H9 (cell line): ENCODE measurements around the gene GIPC3. TPM values are rescaled to one million over a fixed set of nuclear protein-coding genes. Genes with fewer than 3 reads are reported as not detected.
A peak's percentile ranks its signal among the peaks of the same experiment; 100 is the strongest.

Experiments
- DNase-seq: peaks from one replicate; pipeline ENCODE4 v3.0.0-alpha.2; 2017
- H2AFZ ChIP-seq: one replicate; pipeline ENCODE4 v1.6.1; 2013; ENCODE audit warnings: mild to moderate bottlenecking, low read length, control low read depth, moderate library complexity
- H2AK5ac ChIP-seq: 2 replicates; pipeline ENCODE4 v1.6.1; 2013; ENCODE audit warnings: low read length, control low read depth, mixed read lengths; ENCODE audit not compliant: insufficient read length
- H2BK120ac ChIP-seq: one replicate; pipeline ENCODE4 v1.6.1; 2013; ENCODE audit warnings: low read depth, mild to moderate bottlenecking, low read length, control low read depth, inconsistent platforms; ENCODE audit not compliant: poor library complexity, severe bottlenecking
- H2BK12ac ChIP-seq: 2 replicates; pipeline ENCODE4 v1.6.1; 2013; ENCODE audit warnings: low read length, control low read depth, mixed read lengths, low read depth; ENCODE audit not compliant: insufficient read length
- H2BK15ac ChIP-seq: 2 replicates; pipeline ENCODE4 v1.6.1; 2013; ENCODE audit warnings: low read depth, low read length, control low read depth
- H2BK20ac ChIP-seq: one replicate; pipeline ENCODE4 v1.6.1; 2013; ENCODE audit warnings: low read depth, mild to moderate bottlenecking, low read length, control low read depth, inconsistent platforms; ENCODE audit not compliant: poor library complexity, severe bottlenecking
- H2BK5ac ChIP-seq: 2 replicates; pipeline ENCODE4 v1.6.1; 2013; ENCODE audit warnings: low read length, control low read depth, mixed read lengths; ENCODE audit not compliant: insufficient read length
- H3K14ac ChIP-seq: 2 replicates; pipeline ENCODE4 v1.6.1; 2013; ENCODE audit warnings: low read length, control low read depth; ENCODE audit not compliant: insufficient read depth
- H3K18ac ChIP-seq: 2 replicates; pipeline ENCODE4 v1.6.1; 2013; ENCODE audit warnings: low read depth, mild to moderate bottlenecking, mixed read lengths, low read length, control low read depth; ENCODE audit not compliant: insufficient read length
- H3K23ac ChIP-seq: 2 replicates; pipeline ENCODE4 v1.6.1; 2013; ENCODE audit warnings: low read length, control low read depth, mixed read lengths, low read depth; ENCODE audit not compliant: insufficient read length
- H3K23me2 ChIP-seq: 2 replicates; pipeline ENCODE4 v1.6.1; 2013; ENCODE audit warnings: low read depth, mild to moderate bottlenecking, mixed read lengths, low read length, control low read depth; ENCODE audit not compliant: insufficient read length, poor library complexity, severe bottlenecking
- H3K27ac ChIP-seq: 2 replicates; pipeline ENCODE4 v1.5.1; 2013; ENCODE audit warnings: low read length, control low read depth, mixed read lengths, low read depth; ENCODE audit not compliant: insufficient read length
- H3K27me3 ChIP-seq: 2 replicates; pipeline ENCODE4 v1.6.1; 2013; ENCODE audit warnings: low read length, control low read depth, inconsistent platforms; ENCODE audit not compliant: insufficient read depth
- H3K4ac ChIP-seq: 2 replicates; pipeline ENCODE4 v1.6.1; 2013; ENCODE audit warnings: low read depth, mild to moderate bottlenecking, control low read depth, inconsistent platforms, low read length, moderate library complexity
- H3K4me1 ChIP-seq: 2 replicates; pipeline ENCODE4 v1.6.1; 2013; ENCODE audit warnings: low read length, control low read depth, inconsistent platforms; ENCODE audit not compliant: insufficient read depth
- H3K4me2 ChIP-seq: 2 replicates; pipeline ENCODE4 v1.6.1; 2013; ENCODE audit warnings: low read length, control low read depth, mixed read lengths; ENCODE audit not compliant: insufficient read length, insufficient read depth
- H3K56ac ChIP-seq: 2 replicates; pipeline ENCODE4 v1.6.1; 2013; ENCODE audit warnings: low read depth, mild to moderate bottlenecking, mixed read lengths, low read length, control low read depth; ENCODE audit not compliant: insufficient read length
- H3K79me1 ChIP-seq: 2 replicates; pipeline ENCODE4 v1.6.1; 2013; ENCODE audit warnings: low read depth, mild to moderate bottlenecking, moderate library complexity, low read length, control low read depth, inconsistent platforms; ENCODE audit not compliant: insufficient read depth, poor library complexity, severe bottlenecking
- H3K79me2 ChIP-seq: 2 replicates; pipeline ENCODE4 v1.6.1; 2013; ENCODE audit warnings: low read length, control low read depth, inconsistent platforms; ENCODE audit not compliant: insufficient read depth
- H3K9ac ChIP-seq: 2 replicates; pipeline ENCODE4 v1.6.1; 2013; ENCODE audit warnings: low read length, control low read depth, mixed read lengths; ENCODE audit not compliant: insufficient read length; ENCODE audit errors: extremely low read depth
- H3K9me3 ChIP-seq: one replicate; pipeline ENCODE4 v1.6.1; 2013; ENCODE audit warnings: low read depth, low read length, inconsistent platforms; ENCODE audit not compliant: control insufficient read depth
- H3T11ph ChIP-seq: one replicate; pipeline ENCODE4 v1.6.1; 2013; ENCODE audit warnings: mild to moderate bottlenecking, low read length, control low read depth, inconsistent platforms
- H4K20me1 ChIP-seq: one replicate; pipeline ENCODE4 v1.6.1; 2013; ENCODE audit not compliant: control insufficient read depth, insufficient read length, insufficient read depth
- H4K5ac ChIP-seq: 2 replicates; pipeline ENCODE4 v1.6.1; 2013; ENCODE audit warnings: low read depth, mild to moderate bottlenecking, mixed read lengths, low read length, control low read depth; ENCODE audit not compliant: insufficient read length
- H4K8ac ChIP-seq: replicated peaks from 2 replicates; pipeline ENCODE4 v1.6.1; 2013; ENCODE audit warnings: low read length, control low read depth, mixed read lengths, low read depth; ENCODE audit not compliant: insufficient read length
- H4K91ac ChIP-seq: 2 replicates; pipeline ENCODE4 v1.6.1; 2013; ENCODE audit warnings: low read depth, mild to moderate bottlenecking, moderate library complexity, mixed read lengths, low read length, control low read depth; ENCODE audit not compliant: insufficient read length
- H3K27ac Mint-ChIP-seq, 3 experiments: 2 replicates in 2 of 3; 3 replicates in 1 of 3; pipeline ENCODE4 v1.8.0; 2020 to 2021; ENCODE audit warnings: mixed read lengths in 3 of 3, mild to moderate bottlenecking in 1 of 3, moderate library complexity in 1 of 3
- H3K27me3 Mint-ChIP-seq: 2 replicates; pipeline ENCODE4 v1.8.0; 2021; ENCODE audit warnings: low read depth, mild to moderate bottlenecking, moderate library complexity, mixed read lengths
- H3K36me3 Mint-ChIP-seq, 3 experiments: 2 replicates in 2 of 3; 3 replicates in 1 of 3; pipeline ENCODE4 v1.8.0; 2020 to 2021; ENCODE audit warnings: low read depth in 3 of 3, mixed read lengths in 3 of 3; ENCODE audit not compliant: insufficient read depth in 1 of 3
- H3K4me1 Mint-ChIP-seq, 2 experiments: 2 replicates each; pipeline ENCODE4 v1.8.0; 2020; ENCODE audit warnings: mixed read lengths in 2 of 2
- H3K4me3 Mint-ChIP-seq, 2 experiments: 2 replicates in 1 of 2; 3 replicates in 1 of 2; pipeline ENCODE4 v1.8.0; 2020 to 2021; ENCODE audit warnings: mild to moderate bottlenecking in 2 of 2, mixed read lengths in 2 of 2, moderate library complexity in 1 of 2
- H3K9me3 Mint-ChIP-seq, 2 experiments: 2 replicates in 1 of 2; 3 replicates in 1 of 2; pipeline ENCODE4 v1.8.0; 2020; ENCODE audit warnings: mild to moderate bottlenecking in 2 of 2, mixed read lengths in 2 of 2, moderate library complexity in 1 of 2
- CTCF ChIP-seq: fragments of 200-600 bp; sonication (generic); conservative IDR thresholded peaks from 3 replicates; pipeline ENCODE4 v1.8.0; 2021; ENCODE audit warnings: antibody characterized with exemption, mild to moderate bottlenecking
- WGBS: extraction: QIAGEN DNeasy Blood & Tissue Kit; methylation state at CpG from one replicate; pipeline ENCODE4 v1.1.7; 2013; ENCODE audit warnings: missing lambda C conversion rate, low lambda C conversion rate, mixed read lengths; ENCODE audit not compliant: insufficient read length; ENCODE audit errors: extremely low coverage; 5-methylcytosine and 5-hydroxymethylcytosine counted together
- total RNA-seq: library from RNA; stranded (reverse); gene quantifications from 2 replicates; pipeline ENCODE4 v1.2.1, GENCODE V29; 2021

The GIPC3 gene
- total RNA-seq, 1 experiment from 2014 or later: 1.6 TPM

GRCh38 chr19:3572855-3573161 lies 12.5 kb upstream of the GIPC3 start, which contains the start of gene HMG20B:
Gene HMG20B, plus strand, starts transcription at chr19:3572944. Its CDS starts 366 bp downstream, at chr19:3573310.
- no CpG with 5 or more reads among the region's 30 CpGs for WGBS
- Histone ChIP-seq H3K56ac (no peak within 1 kb of the TSS), H2BK12ac (no peak within 1 kb of the TSS), H4K91ac (no peak within 1 kb of the TSS), H4K20me1 (no peaks in the 10 kb centered on the region), H4K5ac (no peak within 1 kb of the TSS), H2AFZ (no peak within 1 kb of the TSS), H3K79me2 (no peaks in the 10 kb centered on the region), H3K27ac (no peak within 1 kb of the TSS), H3K14ac (no peak within 1 kb of the TSS), H3K79me1 (no peaks in the 10 kb centered on the region), H2BK20ac (no peak within 1 kb of the TSS), H2BK15ac (no peak within 1 kb of the TSS), H2AK5ac (no peak within 1 kb of the TSS), H3K23me2 (peaks cover 9% of the 10 kb centered on the region), H3T11ph (no peak within 1 kb of the TSS), H4K8ac (no peak within 1 kb of the TSS), H3K4me1 (no peaks in the 10 kb centered on the region), H3K9ac (peak within 1 kb of the TSS; percentile 4), H3K18ac (peak within 1 kb of the TSS; percentile 38), H3K23ac (no peak within 1 kb of the TSS), H3K4me2 (peak within 1 kb of the TSS; percentile 66), H2BK120ac (no peak within 1 kb of the TSS), H3K4ac (no peak within 1 kb of the TSS), H2BK5ac (no peak within 1 kb of the TSS), H3K27me3 (no peaks in the 10 kb centered on the region), H3K9me3 (no peaks in the 10 kb centered on the region)
- Mint-ChIP-seq H3K27ac (peak within 1 kb of the TSS in 1 of 3 experiments; percentile 31; a peak in 2 of 7 replicates), H3K4me3 (peak within 1 kb of the TSS; percentile 73 to 87), H3K27me3 (peaks cover 6% of the 10 kb centered on the region), H3K9me3 (no peaks in the 10 kb centered on the region; a peak in 1 of 5 replicates), H3K36me3 (peaks cover 8 to 10% (median 9%) of the 10 kb centered on the region in 3 experiments), H3K4me1 (peaks cover 13 to 24% of the 10 kb centered on the region in 2 experiments)
- DNase-seq: no peak
- no peak for TF ChIP-seq CTCF
